Astrocyte (in vitro differentiated cells and primary cell): Measurements from ENCODE around the gene DTWD2. TPM values are rescaled to one million over a fixed set of nuclear protein-coding genes. Genes with fewer than 3 reads are reported as not detected.

ENCODE experiments used
- DNase-seq: peaks from one replicate; pipeline ENCODE4 v3.0.0-alpha.2; 2010; ENCODE audit warnings: low read depth
- FAIRE-seq: peaks from 2 replicates; lab custom pipeline; 2011; peaks lifted over from hg19 to GRCh38; lab: Jason Lieb, UNC
- H2AFZ ChIP-seq: 2 replicates; pipeline ENCODE4 v1.6.0; 2012; ENCODE audit warnings: low read depth, low read length, inconsistent platforms
- H3K27ac ChIP-seq: 2 replicates; pipeline ENCODE4 v1.5.1; 2011; ENCODE audit warnings: low read depth, low read length, inconsistent platforms
- H3K27me3 ChIP-seq: 2 replicates; pipeline ENCODE4 v1.6.0; 2011; ENCODE audit warnings: low read length, inconsistent platforms; ENCODE audit not compliant: insufficient read depth
- H3K36me3 ChIP-seq: 2 replicates; pipeline ENCODE4 v1.5.1; 2011; ENCODE audit warnings: low read length, inconsistent platforms; ENCODE audit not compliant: insufficient read depth
- H3K4me1 ChIP-seq: 2 replicates; pipeline ENCODE4 v1.5.1; 2011; ENCODE audit warnings: low read length, inconsistent platforms; ENCODE audit not compliant: insufficient read depth
- H3K4me2 ChIP-seq: 2 replicates; pipeline ENCODE4 v1.6.0; 2012; ENCODE audit warnings: low read length, inconsistent platforms
- H3K4me3 ChIP-seq: 2 replicates; pipeline ENCODE4 v1.5.1; 2011; ENCODE audit warnings: low read depth, mild to moderate bottlenecking, low read length, inconsistent platforms; ENCODE audit not compliant: insufficient read depth
- H3K79me2 ChIP-seq: 2 replicates; pipeline ENCODE4 v1.6.0; 2012; ENCODE audit warnings: mild to moderate bottlenecking, low read length, inconsistent platforms; ENCODE audit not compliant: insufficient read depth
- H3K9ac ChIP-seq: 2 replicates; pipeline ENCODE4 v1.6.0; 2012; ENCODE audit warnings: mild to moderate bottlenecking, low read length, inconsistent platforms
- H3K9me3 ChIP-seq: 2 replicates; pipeline ENCODE4 v1.5.1; 2012; ENCODE audit warnings: low read depth, mild to moderate bottlenecking, low read length, inconsistent platforms; ENCODE audit not compliant: insufficient read depth
- H4K20me1 ChIP-seq: 2 replicates; pipeline ENCODE4 v1.6.0; 2012; ENCODE audit warnings: low read length, inconsistent platforms; ENCODE audit not compliant: insufficient read depth
- H3K27ac Mint-ChIP-seq: one replicate; pipeline ENCODE4 v1.8.0; 2021; ENCODE audit warnings: mild to moderate bottlenecking, mixed read lengths; ENCODE audit not compliant: unreplicated experiment
- H3K27me3 Mint-ChIP-seq: one replicate; pipeline ENCODE4 v1.8.0; 2021; ENCODE audit warnings: low read depth, mixed read lengths; ENCODE audit not compliant: unreplicated experiment
- H3K36me3 Mint-ChIP-seq: one replicate; pipeline ENCODE4 v1.8.0; 2021; ENCODE audit warnings: low read depth, mixed read lengths; ENCODE audit not compliant: unreplicated experiment
- H3K4me1 Mint-ChIP-seq: one replicate; pipeline ENCODE4 v1.8.0; 2021; ENCODE audit warnings: low read depth, mixed read lengths; ENCODE audit not compliant: unreplicated experiment
- H3K4me3 Mint-ChIP-seq: one replicate; pipeline ENCODE4 v1.8.0; 2021; ENCODE audit warnings: mild to moderate bottlenecking, moderate library complexity, mixed read lengths; ENCODE audit not compliant: unreplicated experiment
- H3K9me3 Mint-ChIP-seq: one replicate; pipeline ENCODE4 v1.8.0; 2021; ENCODE audit warnings: mild to moderate bottlenecking, mixed read lengths; ENCODE audit not compliant: unreplicated experiment
- EZH2 ChIP-seq: IDR thresholded peaks from 2 replicates; pipeline ENCODE4 v1.6.1; 2012; ENCODE audit warnings: mild to moderate bottlenecking, low read length, inconsistent platforms; ENCODE audit not compliant: insufficient read depth
- total RNA-seq: library from RNA; stranded (reverse); gene quantifications from 2 replicates; pipeline ENCODE4 v1.2.1, GENCODE V29; 2021
- TF ChIP-seq, protein P1 (sequence below): IDR thresholded peaks from 2 replicates; pipeline ENCODE4 v1.5.1; 2011; ENCODE audit warnings: low read depth, mild to moderate bottlenecking, inconsistent platforms, low read length, moderate library complexity; ENCODE audit not compliant: insufficient read depth

The DTWD2 gene
- total RNA-seq, 1 donor from 2014 or later: 4.9 TPM

DNA sequence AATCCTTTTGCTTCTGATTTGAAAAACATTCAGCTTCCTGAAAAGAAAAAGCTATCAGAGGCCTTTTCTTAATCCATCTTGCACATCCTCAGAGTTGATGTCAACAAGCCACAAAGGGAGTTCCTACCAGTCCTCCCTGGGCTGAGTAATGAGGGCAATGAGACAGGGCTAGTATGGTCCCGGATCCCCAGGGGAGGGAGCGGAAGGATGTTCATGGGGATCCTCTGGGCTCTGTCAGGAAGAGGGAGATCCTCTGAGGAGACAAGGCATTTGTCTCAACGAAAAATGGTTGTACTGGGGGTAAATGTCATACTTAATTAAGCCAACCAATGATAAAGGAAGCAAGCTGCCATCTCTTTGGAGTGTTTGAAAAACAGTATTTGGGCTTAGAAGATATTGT lies 195.3 kb downstream of the DTWD2 start:
- Histone ChIP-seq H4K20me1 (no peaks in the 10 kb centered on the region), H3K4me3 (no peak overlapping the region), H3K9me3 (no peaks in the 10 kb centered on the region), H3K27me3 (no peaks in the 10 kb centered on the region), H3K4me1 (no peaks in the 10 kb centered on the region), H3K4me2 (no peak overlapping the region), H3K27ac (no peak overlapping the region), H2AFZ (no peak overlapping the region), H3K36me3 (no peaks in the 10 kb centered on the region), H3K79me2 (no peaks in the 10 kb centered on the region), H3K9ac (no peak overlapping the region)
- no peak overlapping the region for H3K4me3 Mint-ChIP-seq
- no peak for FAIRE-seq
- peaks cover 3% of the 10 kb centered on the region for H3K27me3 Mint-ChIP-seq
- H3K27ac Mint-ChIP-seq: no peak overlapping the region
- H3K36me3 Mint-ChIP-seq: no peaks in the 10 kb centered on the region
- no peaks in the 10 kb centered on the region for H3K9me3 Mint-ChIP-seq
- peaks cover 8% of the 10 kb centered on the region for H3K4me1 Mint-ChIP-seq
- no peak for DNase-seq
- TF ChIP-seq, protein P1, sequence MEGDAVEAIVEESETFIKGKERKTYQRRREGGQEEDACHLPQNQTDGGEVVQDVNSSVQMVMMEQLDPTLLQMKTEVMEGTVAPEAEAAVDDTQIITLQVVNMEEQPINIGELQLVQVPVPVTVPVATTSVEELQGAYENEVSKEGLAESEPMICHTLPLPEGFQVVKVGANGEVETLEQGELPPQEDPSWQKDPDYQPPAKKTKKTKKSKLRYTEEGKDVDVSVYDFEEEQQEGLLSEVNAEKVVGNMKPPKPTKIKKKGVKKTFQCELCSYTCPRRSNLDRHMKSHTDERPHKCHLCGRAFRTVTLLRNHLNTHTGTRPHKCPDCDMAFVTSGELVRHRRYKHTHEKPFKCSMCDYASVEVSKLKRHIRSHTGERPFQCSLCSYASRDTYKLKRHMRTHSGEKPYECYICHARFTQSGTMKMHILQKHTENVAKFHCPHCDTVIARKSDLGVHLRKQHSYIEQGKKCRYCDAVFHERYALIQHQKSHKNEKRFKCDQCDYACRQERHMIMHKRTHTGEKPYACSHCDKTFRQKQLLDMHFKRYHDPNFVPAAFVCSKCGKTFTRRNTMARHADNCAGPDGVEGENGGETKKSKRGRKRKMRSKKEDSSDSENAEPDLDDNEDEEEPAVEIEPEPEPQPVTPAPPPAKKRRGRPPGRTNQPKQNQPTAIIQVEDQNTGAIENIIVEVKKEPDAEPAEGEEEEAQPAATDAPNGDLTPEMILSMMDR: no peak
- TF ChIP-seq EZH2: no peak

DNA sequence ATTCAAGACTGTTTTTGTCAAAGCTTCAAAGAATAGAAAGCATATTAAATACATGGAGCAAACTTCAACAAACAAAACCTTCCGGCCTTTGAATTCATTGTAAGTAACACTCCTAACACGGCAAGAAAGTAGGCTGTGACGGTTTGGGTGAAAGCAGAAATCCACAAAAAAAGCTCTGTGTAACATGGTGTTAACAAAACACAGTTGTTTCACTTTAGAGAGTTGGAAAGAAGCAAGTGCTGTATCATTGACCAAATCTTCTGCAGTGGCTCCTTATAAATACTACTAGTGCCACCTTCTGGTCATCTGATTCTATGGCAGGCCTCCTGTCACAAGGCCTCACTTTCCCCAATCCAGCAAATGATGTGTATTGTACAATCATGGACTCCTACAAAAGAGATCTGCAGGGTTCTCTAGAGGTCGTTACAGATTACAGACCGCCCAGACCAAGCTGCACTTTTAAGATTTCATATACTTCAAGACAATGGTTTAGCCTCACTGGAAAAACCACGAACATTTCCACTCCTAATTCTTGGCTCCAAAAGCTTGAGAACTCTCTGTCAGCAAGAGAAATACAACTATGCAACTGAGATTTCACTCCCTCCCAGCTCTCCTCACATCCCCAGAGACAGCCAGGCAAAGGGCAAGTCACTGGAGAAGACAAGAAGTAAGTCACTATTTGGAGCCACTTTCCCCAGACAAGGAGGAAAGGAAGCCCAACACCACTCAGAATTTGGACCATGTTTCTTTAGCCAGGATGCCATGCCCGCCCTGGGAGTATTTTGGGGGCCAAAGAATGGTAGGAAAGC lies 196.2 kb downstream of the DTWD2 start:
- DNase-seq: peak; percentile 64
- H4K20me1 ChIP-seq: no peaks in the 10 kb centered on the region
- no peaks in the 10 kb centered on the region for H3K36me3 Mint-ChIP-seq
- H3K27me3 Mint-ChIP-seq: peaks cover 3% of the 10 kb centered on the region
- no peak for TF ChIP-seq EZH2
- TF ChIP-seq, protein P1: peak; percentile 91
- H3K4me2 ChIP-seq: peak overlapping the region; percentile 78
- no peak overlapping the region for H3K27ac ChIP-seq
- H3K4me1 Mint-ChIP-seq: peaks cover 8% of the 10 kb centered on the region
- FAIRE-seq: peak; percentile 84
- H3K9me3 Mint-ChIP-seq: no peaks in the 10 kb centered on the region
- H3K9me3 ChIP-seq: no peaks in the 10 kb centered on the region
- no peaks in the 10 kb centered on the region for H3K4me1 ChIP-seq
- peak overlapping the region; percentile 44 for H3K9ac ChIP-seq
- peak overlapping the region; percentile 32 for H3K4me3 ChIP-seq
- H3K79me2 ChIP-seq: no peaks in the 10 kb centered on the region
- H3K27me3 ChIP-seq: no peaks in the 10 kb centered on the region
- H3K36me3 ChIP-seq: no peaks in the 10 kb centered on the region
- peak overlapping the region; percentile 22 for H2AFZ ChIP-seq
- H3K27ac Mint-ChIP-seq: peak overlapping the region; percentile 43
- H3K4me3 Mint-ChIP-seq: no peak overlapping the region

DNA sequence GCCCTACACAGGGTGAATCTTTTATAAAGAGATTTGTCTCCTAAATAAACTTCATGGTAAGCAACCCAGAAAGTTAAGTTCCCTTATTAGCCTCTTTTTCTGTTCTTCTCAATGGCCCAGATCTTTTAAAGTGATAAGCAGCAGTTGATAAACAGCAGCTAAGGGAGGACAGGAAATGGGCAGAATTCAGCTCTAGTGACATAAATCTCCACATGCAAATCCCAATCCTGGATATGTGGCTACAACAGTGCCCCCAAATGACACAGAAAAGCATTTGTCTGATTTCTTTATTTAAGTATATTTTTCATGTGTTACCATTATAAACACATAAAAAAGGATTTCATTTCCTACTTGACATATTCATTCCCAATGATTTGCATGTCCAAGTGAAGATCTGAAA lies 199.0 kb downstream of the DTWD2 start:
- TF ChIP-seq, protein P1: no peak
- no peak for TF ChIP-seq EZH2
- Mint-ChIP-seq H3K4me1 (peaks cover 8% of the 10 kb centered on the region), H3K27me3 (peaks cover 3% of the 10 kb centered on the region), H3K4me3 (no peak overlapping the region), H3K36me3 (no peaks in the 10 kb centered on the region), H3K9me3 (no peaks in the 10 kb centered on the region), H3K27ac (no peak overlapping the region)
- Histone ChIP-seq H3K4me2 (no peak overlapping the region), H3K27me3 (no peaks in the 10 kb centered on the region), H3K4me3 (no peak overlapping the region), H4K20me1 (no peaks in the 10 kb centered on the region), H3K79me2 (no peaks in the 10 kb centered on the region), H3K9ac (no peak overlapping the region), H3K4me1 (no peaks in the 10 kb centered on the region), H3K36me3 (no peaks in the 10 kb centered on the region), H3K27ac (no peak overlapping the region), H2AFZ (no peak overlapping the region), H3K9me3 (no peaks in the 10 kb centered on the region)
- DNase-seq: no peak
- no peak for FAIRE-seq
